GM10847 (cell line): ENCODE measurements around the gene OR2M2.

Source experiments
- POLR2A ChIP-seq: IDR thresholded peaks from 2 replicates; pipeline ENCODE4 v1.6.1; 2011; ENCODE audit not compliant: insufficient read length; ENCODE audit errors: extremely low read depth

OR2M2 gene

GRCh38 chr1:248174521-248174920 is at the start of gene OR2M2:
Gene OR2M2 (plus strand): TSS chr1:248174821. CDS start chr1:248179986, 5,165 bp downstream.
- no peak for TF ChIP-seq POLR2A

- no peak for TF ChIP-seq POLR2A
Measured at GRCh38 chr1:248127653-248128052, 47.0 kb upstream of the OR2M2 start.

- TF ChIP-seq POLR2A: no peak
Measured at GRCh38 chr1:248136811-248137210, 37.8 kb upstream of the OR2M2 start.

GRCh38 chr1:248140846-248141245 is 33.8 kb upstream of the OR2M2 start:
- TF ChIP-seq POLR2A: no peak

- no peak for TF ChIP-seq POLR2A
Measured at GRCh38 chr1:248143311-248143710, 31.3 kb upstream of the OR2M2 start.

GRCh38 chr1:248144513-248145198 is 30.0 kb upstream of the OR2M2 start, which contains the start of gene OR2M5:
Gene OR2M5 (plus strand): TSS chr1:248145148. CDS start chr1:248145148, 0 bp downstream.
- no peak for TF ChIP-seq POLR2A

GRCh38 chr1:248152056-248152827 is 22.4 kb upstream of the OR2M2 start:
- TF ChIP-seq POLR2A: no peak

GRCh38 chr1:248155927-248156326 is 18.7 kb upstream of the OR2M2 start:
- TF ChIP-seq POLR2A: no peak

- no peak for TF ChIP-seq POLR2A
Measured at GRCh38 chr1:248158758-248159157, 15.9 kb upstream of the OR2M2 start.

- no peak for TF ChIP-seq POLR2A
Measured at GRCh38 chr1:248164031-248164430, 10.6 kb upstream of the OR2M2 start.

- TF ChIP-seq POLR2A: no peak
Measured at GRCh38 chr1:248165186-248165585, 9.4 kb upstream of the OR2M2 start.

- no peak for TF ChIP-seq POLR2A
Measured at GRCh38 chr1:248183996-248184395, 9.4 kb downstream of the OR2M2 start.

GRCh38 chr1:248187363-248187762 is 12.7 kb downstream of the OR2M2 start:
- TF ChIP-seq POLR2A: no peak

GRCh38 chr1:248189026-248189425 is 14.4 kb downstream of the OR2M2 start:
- TF ChIP-seq POLR2A: no peak

- no peak for TF ChIP-seq POLR2A
Measured at GRCh38 chr1:248194117-248194516, 19.5 kb downstream of the OR2M2 start.

GRCh38 chr1:248196965-248197364 is 22.3 kb downstream of the OR2M2 start, which contains the start of gene OR2M3:
Gene OR2M3 (plus strand): TSS chr1:248197265. CDS start chr1:248203068, 5,803 bp downstream.
- TF ChIP-seq POLR2A: no peak
